ENCODE results near the gene TMIE. TPM values are rescaled to one million over a fixed set of nuclear protein-coding genes. Genes with fewer than 3 reads are reported as not detected.

TMIE gene
- total RNA-seq, 1 donor: not detected

- no peak for TF ChIP-seq CTCF (IDR thresholded peaks at IDR 0.05; ENCODE audit: insufficient read depth, low read depth, low read length)
- no peak for DNase-seq (ENCODE audit: low read depth)
Measured at GRCh38 chr3:46715507-46716175, 14.4 kb downstream of the TMIE start.

GRCh38 chr3:46716461-46717441 lies 15.6 kb downstream of the TMIE start:
- TF ChIP-seq CTCF (IDR thresholded peaks at IDR 0.05; ENCODE audit: insufficient read depth, low read depth, low read length): no peak
- no peak for DNase-seq (ENCODE audit: low read depth)
- no peak overlapping the region for H3K4me3 ChIP-seq (ENCODE audit: low read depth, low read length)

More at GRCh38 chr3:46715507-46716175, 14.4 kb downstream of the TMIE start:
- no peak overlapping the region for H3K4me3 ChIP-seq (ENCODE audit: low read depth, low read length)

GRCh38 chr3:46717447-46718231 lies 16.4 kb downstream of the TMIE start, which contains the start of gene PRSS50:
Gene PRSS50 (minus strand): TSS chr3:46717869. CDS start chr3:46717824, 45 bp downstream.
- no peak for DNase-seq (ENCODE audit: low read depth)
- H3K4me3 ChIP-seq (ENCODE audit: low read depth, low read length): no peak within 1 kb of the TSS
- no peak for TF ChIP-seq CTCF (IDR thresholded peaks at IDR 0.05; ENCODE audit: insufficient read depth, low read depth, low read length)

GRCh38 chr3:46719044-46719565 lies 17.9 kb downstream of the TMIE start:
- no peak for DNase-seq (ENCODE audit: low read depth)
- no peak for TF ChIP-seq CTCF (IDR thresholded peaks at IDR 0.05; ENCODE audit: insufficient read depth, low read depth, low read length)
- no peak overlapping the region for H3K4me3 ChIP-seq (ENCODE audit: low read depth, low read length)

GRCh38 chr3:46719735-46720271 lies 18.6 kb downstream of the TMIE start:
- DNase-seq (ENCODE audit: low read depth): no peak
- TF ChIP-seq CTCF (IDR thresholded peaks at IDR 0.05; ENCODE audit: insufficient read depth, low read depth, low read length): no peak
- H3K4me3 ChIP-seq (ENCODE audit: low read depth, low read length): no peak overlapping the region

GRCh38 chr3:46721009-46721408 lies 19.8 kb downstream of the TMIE start:
- no peak for DNase-seq (ENCODE audit: low read depth)
- TF ChIP-seq CTCF (IDR thresholded peaks at IDR 0.05; ENCODE audit: insufficient read depth, low read depth, low read length): no peak
- H3K4me3 ChIP-seq (ENCODE audit: low read depth, low read length): no peak overlapping the region

Measured in fibroblast of villous mesenchyme (primary cell).